AG04450 (cell line): Measurements from ENCODE around the gene CHEK2. TPM values are rescaled to one million over a fixed set of nuclear protein-coding genes. Genes with fewer than 3 reads are reported as not detected.

Experiments used
- CTCF ChIA-PET: fragments of 300-600, 350-600 bp; formaldehyde crosslinking; extraction: SDS; loops from one replicate; lab custom pipeline; 2022; ENCODE audit warnings: antibody characterized with exemption, inconsistent platforms; lab: Charles Lee
- POLR2A ChIA-PET: fragments of 350-600 bp; formaldehyde crosslinking; extraction: SDS; loops from one replicate; lab custom pipeline; 2021; ENCODE audit warnings: antibody characterized with exemption, inconsistent platforms; lab: Yijun Ruan, JAX
- DNase-seq: peaks from one replicate; pipeline ENCODE4 v3.0.0-alpha.2; 2011; ENCODE audit warnings: low read depth, low spot score
- H3K27ac ChIP-seq: one replicate; pipeline ENCODE4 v1.5.1; 2012; ENCODE audit warnings: low read depth, low read length, control low read depth
- H3K27me3 ChIP-seq: one replicate; pipeline ENCODE4 v1.6.0; 2012; ENCODE audit warnings: low read length; ENCODE audit not compliant: control insufficient read depth, insufficient read depth
- H3K4me3 ChIP-seq: 2 replicates; pipeline ENCODE4 v1.5.1; 2011; ENCODE audit warnings: mild to moderate bottlenecking, low read depth, low read length, control low read depth
- H3K9me3 ChIP-seq: 2 replicates; pipeline ENCODE4 v1.5.1; 2012; ENCODE audit warnings: low read length; ENCODE audit not compliant: control insufficient read depth, insufficient read depth
- CTCF ChIP-seq: IDR thresholded peaks from 2 replicates; pipeline ENCODE4 v1.5.1; 2011; ENCODE audit warnings: low read depth, low read length, control low read depth, inconsistent platforms
- polyA plus RNA-seq: library from polyadenylated mRNA; depleted of rRNA; stranded (reverse); fragments of >200 nt; gene quantifications from 2 replicates; pipeline ENCODE4 v1.2.3, GENCODE V29; 2011; rRNA removed
- small RNA-seq: library from RNA; depleted of rRNA; stranded (forward); fragments of <200 nt; gene quantifications from one replicate; pipeline ENCODE3, GENCODE V24; 2012; ENCODE audit warnings: low read depth; ENCODE audit not compliant: insufficient read length

Gene CHEK2
- polyA plus RNA-seq, 1 experiment, result 19.5 TPM

DNA sequence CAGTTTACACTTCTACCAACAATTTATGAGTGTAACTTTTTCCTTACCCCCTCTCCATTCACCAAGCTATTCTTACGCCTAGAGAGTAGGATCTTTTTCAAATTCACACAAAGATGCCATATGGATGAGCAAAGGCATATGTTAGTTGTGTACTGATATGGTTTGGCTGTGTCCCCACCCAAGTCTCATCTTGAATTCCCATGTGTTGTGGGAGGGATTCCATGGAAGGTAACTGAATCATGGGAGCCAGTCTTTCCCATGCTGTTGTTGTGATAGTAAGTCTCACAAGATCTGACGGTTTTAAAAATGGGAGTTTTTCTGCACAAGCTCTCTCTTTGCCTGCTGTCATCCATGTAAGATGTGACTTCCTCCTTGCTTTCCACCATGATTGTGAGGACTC lies 102.3 kb downstream of the CHEK2 start:
- CTCF ChIA-PET, result no interaction called here
- POLR2A ChIA-PET, result no interaction called here
- Histone ChIP-seq H3K27ac (no peak overlapping the region), H3K4me3 (no peak overlapping the region), H3K27me3 (no peaks in the 10 kb centered on the region), H3K9me3 (no peaks in the 10 kb centered on the region)
- TF ChIP-seq CTCF, result no peak
- no peak for DNase-seq

Small RNA genes lying within 50 kb of the gene (small RNA-seq; reads per million reads assigned to genes)
- gene RN7SL162P, result not detected

Other genes starting within 250 kb of the CHEK2 start
- gene TTC28, start 62.0 kb downstream of the CHEK2 start, polyA plus RNA-seq, result 11.2 and 14.1 TPM in 2 replicates
- 23.9 and 24.5 TPM in 2 replicates for gene HSCB, start 219 bp upstream of the CHEK2 start, polyA plus RNA-seq
- gene CCDC117, start 30.9 kb upstream of the CHEK2 start, polyA plus RNA-seq, result 15.0 and 24.4 TPM in 2 replicates
- gene XBP1, start 58.7 kb upstream of the CHEK2 start, polyA plus RNA-seq, result 193 and 205 TPM in 2 replicates
- gene ZNRF3, start 141.8 kb upstream of the CHEK2 start, polyA plus RNA-seq, result 1.3 and 1.4 TPM in 2 replicates